ENCODE data around the gene MYOZ3.

Gene MYOZ3

DNA sequence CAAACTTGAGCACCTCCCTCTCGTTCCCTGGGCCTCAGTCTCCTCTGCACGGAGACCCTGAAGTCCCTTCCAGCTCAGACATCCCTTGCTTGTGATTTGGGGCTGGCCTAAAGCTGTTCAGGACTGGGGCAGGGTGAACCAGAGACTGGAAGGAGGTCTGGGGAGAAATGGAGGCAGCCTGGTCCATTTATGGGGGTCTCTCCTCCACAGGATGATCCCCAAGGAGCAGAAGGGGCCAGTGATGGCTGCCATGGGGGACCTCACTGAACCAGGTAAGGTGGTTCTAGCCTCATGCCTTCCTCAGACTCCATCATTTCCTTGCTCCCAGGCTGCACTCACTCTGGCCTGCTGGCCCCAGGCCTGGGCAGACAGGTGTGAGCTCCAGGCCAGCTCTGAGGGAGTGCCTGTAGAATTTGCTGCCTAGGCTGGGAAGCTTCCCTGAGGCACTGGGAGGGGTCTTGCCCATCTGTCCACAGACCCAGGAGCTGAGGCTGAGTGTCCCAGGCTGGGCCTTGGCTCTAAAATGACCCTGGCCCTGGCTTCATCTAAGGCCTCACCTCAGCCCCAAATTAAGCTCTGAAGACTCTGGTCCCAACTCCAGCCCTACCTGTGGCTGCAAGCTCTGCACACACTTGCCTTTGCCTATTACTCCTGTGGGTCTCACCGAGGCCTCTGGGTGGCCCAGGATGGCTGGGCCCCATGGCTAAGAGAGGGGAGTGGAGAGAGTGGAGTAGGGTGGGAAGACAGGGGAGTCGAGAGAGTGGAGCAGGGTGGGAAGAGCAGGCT lies 1.9 kb downstream of the MYOZ3 start:
- no peak for TF ChIP-seq ZFX (IDR thresholded peaks at IDR 0.05)
- TF ChIP-seq, protein P1, sequence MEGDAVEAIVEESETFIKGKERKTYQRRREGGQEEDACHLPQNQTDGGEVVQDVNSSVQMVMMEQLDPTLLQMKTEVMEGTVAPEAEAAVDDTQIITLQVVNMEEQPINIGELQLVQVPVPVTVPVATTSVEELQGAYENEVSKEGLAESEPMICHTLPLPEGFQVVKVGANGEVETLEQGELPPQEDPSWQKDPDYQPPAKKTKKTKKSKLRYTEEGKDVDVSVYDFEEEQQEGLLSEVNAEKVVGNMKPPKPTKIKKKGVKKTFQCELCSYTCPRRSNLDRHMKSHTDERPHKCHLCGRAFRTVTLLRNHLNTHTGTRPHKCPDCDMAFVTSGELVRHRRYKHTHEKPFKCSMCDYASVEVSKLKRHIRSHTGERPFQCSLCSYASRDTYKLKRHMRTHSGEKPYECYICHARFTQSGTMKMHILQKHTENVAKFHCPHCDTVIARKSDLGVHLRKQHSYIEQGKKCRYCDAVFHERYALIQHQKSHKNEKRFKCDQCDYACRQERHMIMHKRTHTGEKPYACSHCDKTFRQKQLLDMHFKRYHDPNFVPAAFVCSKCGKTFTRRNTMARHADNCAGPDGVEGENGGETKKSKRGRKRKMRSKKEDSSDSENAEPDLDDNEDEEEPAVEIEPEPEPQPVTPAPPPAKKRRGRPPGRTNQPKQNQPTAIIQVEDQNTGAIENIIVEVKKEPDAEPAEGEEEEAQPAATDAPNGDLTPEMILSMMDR (conservative IDR thresholded peaks at IDR 0.05): no peak
- H3K27ac ChIP-seq: no peak overlapping the region

DNA sequence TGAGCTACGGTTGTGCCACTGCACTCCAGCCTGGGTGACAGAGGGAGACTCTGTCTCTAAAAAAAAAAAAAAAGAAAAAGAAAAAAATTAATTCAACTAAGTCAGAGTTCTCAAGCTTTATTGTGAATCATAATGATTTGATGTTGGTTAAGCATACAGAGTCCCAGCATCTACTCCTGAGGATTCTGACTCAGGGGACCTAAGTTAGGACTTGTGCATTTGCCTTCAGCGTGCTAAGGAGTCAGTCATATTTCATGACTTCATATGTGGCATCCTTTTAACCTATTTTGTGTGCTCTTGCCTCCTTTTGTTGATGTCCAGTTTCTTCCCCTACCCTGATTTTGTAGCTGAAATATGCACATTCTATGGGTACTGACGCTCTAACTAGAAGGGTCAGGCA lies 2.9 kb downstream of the MYOZ3 start:
- no peak overlapping the region for H3K27ac ChIP-seq
- TF ChIP-seq, protein P1 (conservative IDR thresholded peaks at IDR 0.05): no peak
- no peak for TF ChIP-seq ZFX (IDR thresholded peaks at IDR 0.05)

DNA sequence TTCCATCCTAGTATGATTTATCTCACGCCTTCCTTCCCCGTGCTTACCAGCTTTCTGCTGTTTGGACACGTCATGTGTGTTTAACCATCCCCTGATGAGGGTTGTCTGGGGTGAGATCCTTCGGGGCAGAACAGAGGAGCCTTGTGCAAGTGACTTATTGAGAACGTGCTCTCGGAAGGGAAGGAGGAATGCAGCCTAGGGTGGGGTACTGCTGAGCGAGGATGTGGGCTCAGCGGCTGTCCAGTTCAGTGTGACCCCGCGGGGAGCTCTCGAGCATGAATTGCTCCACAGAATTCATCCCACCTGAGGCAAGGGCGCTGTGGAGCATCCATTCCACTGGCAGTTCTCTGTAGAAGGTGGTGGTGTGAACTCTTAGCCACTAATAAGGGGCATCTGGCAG lies 4.0 kb downstream of the MYOZ3 start:
- no peak for TF ChIP-seq ZFX (IDR thresholded peaks at IDR 0.05)
- TF ChIP-seq, protein P1 (conservative IDR thresholded peaks at IDR 0.05): no peak
- no peak overlapping the region for H3K27ac ChIP-seq

DNA sequence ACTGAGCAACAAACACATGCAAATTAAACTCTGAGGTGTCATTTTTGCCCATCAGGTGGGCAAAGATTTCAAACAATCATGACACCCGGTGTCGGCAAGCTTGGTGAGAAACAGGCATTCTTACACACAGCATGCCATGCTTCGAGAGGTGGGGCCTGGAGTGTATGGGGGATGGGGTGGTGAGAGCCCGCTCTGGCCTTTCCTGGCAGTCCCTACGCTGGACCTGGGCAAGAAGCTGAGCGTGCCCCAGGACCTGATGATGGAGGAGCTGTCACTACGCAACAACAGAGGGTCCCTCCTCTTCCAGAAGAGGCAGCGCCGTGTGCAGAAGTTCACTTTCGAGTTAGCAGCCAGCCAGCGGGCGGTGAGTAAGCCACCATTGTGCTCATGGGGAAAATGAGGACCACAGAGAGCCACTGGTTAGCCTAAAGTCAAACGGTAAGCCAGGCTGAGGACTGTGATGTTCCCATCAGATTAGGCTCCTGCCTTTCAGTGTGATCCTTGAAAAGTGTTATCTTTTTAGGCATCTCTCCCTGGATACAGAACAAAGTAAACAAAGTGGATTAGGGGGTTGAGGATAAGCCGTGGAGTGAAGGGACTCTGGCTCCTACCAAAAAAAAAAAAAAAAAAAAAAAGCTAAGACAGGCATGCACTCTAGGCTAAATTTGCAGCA lies 9.4 kb downstream of the MYOZ3 start:
- TF ChIP-seq, protein P1 (conservative IDR thresholded peaks at IDR 0.05): no peak
- TF ChIP-seq ZFX (IDR thresholded peaks at IDR 0.05): no peak
- 0 out of 2 replicates have a peak overlapping the region, but pooled peaks have one; percentile 4 for H3K27ac ChIP-seq

DNA sequence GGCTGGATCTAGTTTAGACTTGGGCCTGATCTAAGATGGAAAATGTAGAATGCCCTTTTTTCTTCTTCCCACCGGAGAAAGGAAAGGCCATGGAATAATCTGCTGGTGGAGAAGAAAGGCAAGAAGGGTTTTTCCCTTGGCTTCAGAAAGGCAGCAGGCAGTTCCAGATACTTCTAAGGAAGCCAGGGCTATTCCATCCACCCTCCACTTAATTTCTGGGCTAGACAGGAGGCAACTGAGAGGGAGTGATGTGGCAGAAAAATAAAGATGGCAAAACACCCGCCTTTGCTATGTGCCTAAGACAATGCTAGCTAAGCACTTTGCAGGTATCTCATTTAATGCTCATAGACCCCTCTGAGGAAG lies 9.9 kb downstream of the MYOZ3 start:
- no peak for TF ChIP-seq ZFX (IDR thresholded peaks at IDR 0.05)
- TF ChIP-seq, protein P1 (conservative IDR thresholded peaks at IDR 0.05): no peak
- no peak overlapping the region for H3K27ac ChIP-seq

DNA sequence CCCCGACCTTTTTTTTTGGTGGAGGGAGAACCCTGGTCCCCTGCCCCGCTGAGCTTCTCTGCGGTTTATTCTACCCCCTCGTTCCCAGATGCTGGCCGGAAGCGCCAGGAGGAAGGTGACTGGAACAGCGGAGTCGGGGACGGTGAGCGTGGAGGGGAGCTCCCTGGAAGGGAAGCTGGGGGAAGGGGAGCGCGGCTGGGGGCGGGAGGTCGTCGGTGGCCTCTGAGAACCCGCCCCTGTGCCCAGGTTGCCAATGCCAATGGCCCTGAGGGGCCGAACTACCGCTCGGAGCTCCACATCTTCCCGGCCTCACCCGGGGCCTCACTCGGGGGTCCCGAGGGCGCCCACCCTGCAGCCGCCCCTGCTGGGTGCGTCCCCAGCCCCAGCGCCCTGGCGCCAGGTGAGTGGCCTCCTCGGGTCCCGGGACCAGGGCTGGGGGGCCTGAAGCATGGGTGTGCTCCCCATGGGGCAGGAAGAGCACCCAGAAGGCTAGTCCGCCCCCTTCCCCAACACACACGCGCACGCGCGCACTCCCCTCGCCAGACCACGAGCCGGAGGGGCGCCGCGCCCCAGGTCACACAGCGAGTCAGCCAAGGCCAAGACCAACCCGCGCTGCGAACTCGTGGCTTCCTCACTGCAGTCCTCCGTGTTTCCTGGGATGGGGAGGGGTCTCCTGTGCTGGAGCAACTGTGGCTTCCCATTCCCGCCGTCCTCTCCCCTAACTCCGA lies 10.6 kb downstream of the MYOZ3 start:
- TF ChIP-seq, protein P1 (conservative IDR thresholded peaks at IDR 0.05): no peak
- no peak for TF ChIP-seq ZFX (IDR thresholded peaks at IDR 0.05)
- H3K27ac ChIP-seq: no peak overlapping the region
